Uterus (tissue), 2 donors: ENCODE data around the gene ABCG1.

Experiments
- CTCF ChIP-seq, 4 experiments: fragments of 200-600 bp in 2 of 4; fragments of 450-650 bp in 2 of 4; sonication (generic) in 2 of 4; IDR thresholded peaks; one replicate each; pipeline ENCODE4 v1.5.1; 2016 to 2019; ENCODE audit warnings: antibody characterized with exemption in 4 of 4, mild to moderate bottlenecking in 2 of 4, moderate library complexity in 1 of 4
- POLR2A ChIP-seq, 2 donors: fragments of 450-650 bp; IDR thresholded peaks; one replicate each; pipeline ENCODE4 v1.6.1; 2016; ENCODE audit warnings: antibody characterized with exemption in 2 of 2, mild to moderate bottlenecking in 1 of 2, moderate library complexity in 1 of 2

GRCh38 chr21:42212266-42212665, 6.7 kb upstream of the ABCG1 start:
- TF ChIP-seq CTCF (IDR thresholded peaks at IDR 0.05): no peak
- no peak for TF ChIP-seq POLR2A (IDR thresholded peaks at IDR 0.05)
